Endothelial cell of umbilical vein (primary cell): ENCODE data around the gene CCIN. TPM values are rescaled to one million over a fixed set of nuclear protein-coding genes. Genes with fewer than 3 reads are reported as not detected.

Source experiments
- BruUV-seq: library from RNA; stranded (reverse); fragments of 400-500 nt; replicated peaks from 2 replicates; lab custom pipeline; 2021; lab: Mats Ljungman, UMichigan
- CTCF ChIA-PET: fragments of 300-600, 350-600 bp; sonication (Branson Sonifier 250); formaldehyde crosslinking; loops from one replicate; lab custom pipeline; 2021; ENCODE audit warnings: antibody characterized with exemption, inconsistent platforms; lab: Charles Lee
- POLR2A ChIA-PET: fragments of 300-600, 350-600 bp; sonication (Branson Sonifier 250); formaldehyde crosslinking; loops from one replicate; lab custom pipeline; 2021; ENCODE audit warnings: antibody characterized with exemption, inconsistent platforms; lab: Charles Lee
- DNase-seq: peaks from one replicate; pipeline ENCODE4 v3.0.0-alpha.2; 2011; ENCODE audit warnings: low read depth, low spot score
- FAIRE-seq: peaks from 2 replicates; lab custom pipeline; 2011; peaks lifted over from hg19 to GRCh38; lab: Jason Lieb, UNC
- H2AFZ ChIP-seq: 2 replicates; pipeline ENCODE4 v1.6.0; 2012; ENCODE audit warnings: low read depth, low read length, control low read depth, inconsistent platforms
- H3K27ac ChIP-seq: 2 replicates; pipeline ENCODE4 v1.5.1; 2011; ENCODE audit warnings: low read depth, mild to moderate bottlenecking, control low read depth, low read length, moderate library complexity; ENCODE audit not compliant: insufficient read depth
- H3K27me3 ChIP-seq, 2 experiments: 2 replicates each; pipeline versions ENCODE4 v1.6.0 to v1.6.1; 2011; ENCODE audit warnings: low read length in 2 of 2, mixed read lengths in 1 of 2; ENCODE audit not compliant: control insufficient read depth in 2 of 2, insufficient read depth in 2 of 2
- H3K36me3 ChIP-seq, 2 experiments: 2 replicates in 1 of 2; 3 replicates in 1 of 2; pipeline ENCODE4 v1.5.1; 2011; ENCODE audit warnings: low read length in 2 of 2, mild to moderate bottlenecking in 1 of 2, moderate library complexity in 1 of 2; ENCODE audit not compliant: control insufficient read depth in 2 of 2, insufficient read depth in 2 of 2; ENCODE audit errors: extremely low read depth in 1 of 2
- H3K4me1 ChIP-seq: 3 replicates; pipeline ENCODE4 v1.5.1; 2011; ENCODE audit warnings: mild to moderate bottlenecking, low read length; ENCODE audit not compliant: control insufficient read depth, insufficient read depth; ENCODE audit errors: extremely low read depth
- H3K4me2 ChIP-seq: 2 replicates; pipeline ENCODE4 v1.6.1; 2011; ENCODE audit warnings: low read length, control low read depth, mixed read lengths; ENCODE audit not compliant: insufficient read depth
- H3K4me3 ChIP-seq, 3 experiments: fragments of 200-600 bp in 1 of 3; sonication (generic), shearing (Covaris generic) in 1 of 3; replicated peaks in 1 of 3; 2 replicates each; pipeline ENCODE4 v1.5.1; 2011 to 2016; ENCODE audit warnings: control low read depth in 3 of 3, low read length in 3 of 3, mild to moderate bottlenecking in 2 of 3, inconsistent platforms in 1 of 3, low read depth in 1 of 3, moderate library complexity in 1 of 3; ENCODE audit not compliant: insufficient read depth in 1 of 3
- H3K79me2 ChIP-seq: 2 replicates; pipeline ENCODE4 v1.6.0; 2012; ENCODE audit warnings: low read length, inconsistent platforms; ENCODE audit not compliant: control insufficient read depth, insufficient read depth
- H3K9ac ChIP-seq: replicated peaks from 2 replicates; pipeline ENCODE3; 2011; ENCODE audit warnings: low read length, control low read depth; ENCODE audit not compliant: insufficient read depth; ENCODE audit errors: extremely low read depth
- H3K9me1 ChIP-seq: replicated peaks from 3 replicates; pipeline ENCODE4 v1.6.0; 2011; ENCODE audit warnings: mild to moderate bottlenecking, low read length; ENCODE audit not compliant: control insufficient read depth, insufficient read depth; ENCODE audit errors: extremely low read depth
- H3K9me3 ChIP-seq: replicated peaks from 2 replicates; pipeline ENCODE4 v1.5.1; 2012; ENCODE audit warnings: low read length, inconsistent platforms; ENCODE audit not compliant: control insufficient read depth, insufficient read depth
- H4K20me1 ChIP-seq: replicated peaks from 2 replicates; pipeline ENCODE3; 2011; ENCODE audit warnings: mild to moderate bottlenecking, low read length; ENCODE audit not compliant: control insufficient read depth, insufficient read depth; ENCODE audit errors: extremely low read depth
- EZH2 ChIP-seq: IDR thresholded peaks from 2 replicates; pipeline ENCODE4 v1.6.1; 2012; ENCODE audit warnings: borderline replicate concordance, low read depth, mild to moderate bottlenecking, moderate library complexity, low read length, inconsistent platforms; ENCODE audit not compliant: severe bottlenecking
- FOS ChIP-seq: IDR thresholded peaks from 2 replicates; pipeline ENCODE4 v1.6.1; 2011; ENCODE audit warnings: mild to moderate bottlenecking, low read length, moderate library complexity, borderline replicate concordance; ENCODE audit not compliant: insufficient read depth
- GATA2 ChIP-seq: IDR thresholded peaks from 2 replicates; pipeline ENCODE4 v1.7.0; 2011; ENCODE audit warnings: low read depth, mild to moderate bottlenecking, moderate library complexity, mixed read lengths, low read length; ENCODE audit not compliant: insufficient read length, insufficient read depth
- JUN ChIP-seq: IDR thresholded peaks from 2 replicates; pipeline ENCODE4 v1.6.1; 2011; ENCODE audit warnings: borderline replicate concordance, low read depth; ENCODE audit not compliant: insufficient read length, insufficient read depth
- MYC ChIP-seq: IDR thresholded peaks from one replicate; pipeline ENCODE4 v1.6.1; 2011; ENCODE audit warnings: mild to moderate bottlenecking, low read depth, low read length
- POLR2A ChIP-seq: IDR thresholded peaks from 2 replicates; pipeline ENCODE4 v1.6.1; 2012; ENCODE audit warnings: low read depth, mild to moderate bottlenecking, control low read depth, low read length
- POLR2AphosphoS5 ChIP-seq: IDR thresholded peaks from 2 replicates; pipeline ENCODE4 v1.6.1; 2012; ENCODE audit warnings: low read depth, mild to moderate bottlenecking, control low read depth, low read length, moderate library complexity; ENCODE audit not compliant: insufficient read depth
- dilution Hi-C: fragments of 300-500 bp; cut with MboI; formaldehyde crosslinking; loops from one replicate; pipeline ENCODE4 v1.15.0; 2019; ENCODE audit warnings: low sequenced_read_pairs; ENCODE audit not compliant: extremely low pct_ligation_motif_present
- intact Hi-C: fragments of 100-400 bp; cut with micrococcal nuclease; formaldehyde crosslinking; loops from one replicate; pipeline ENCODE4 v1.10.0; 2022
- polyA plus RNA-seq, 4 experiments: library from polyadenylated mRNA; depleted of rRNA in 3 of 4; stranded (reverse) in 3 of 4; unstranded in 1 of 4; fragments of >200 nt; gene quantifications; 2 replicates each; pipeline versions ENCODE4 v1.2.1 to v1.2.3, GENCODE V29; 2011 to 2012; ENCODE audit warnings: missing spikeins in 1 of 4
- total RNA-seq: library from RNA; stranded (reverse); gene quantifications from 2 replicates; pipeline ENCODE4 v1.2.3, GENCODE V29; 2021
- TF ChIP-seq, protein P1 (sequence below), 2 donors: IDR thresholded peaks; 1 replicate in 1 of 2; 2 replicates in 1 of 2; pipeline ENCODE4 v1.5.1; 2011; ENCODE audit warnings: low read length in 2 of 2, mild to moderate bottlenecking in 2 of 2, moderate library complexity in 2 of 2, control low read depth in 1 of 2, inconsistent platforms in 1 of 2, low read depth in 1 of 2; ENCODE audit not compliant: insufficient read depth in 1 of 2; ENCODE audit errors: extremely low read depth in 1 of 2
- TF ChIP-seq, protein P2 (sequence below): IDR thresholded peaks from 2 replicates; pipeline ENCODE4 v1.6.1; 2011; ENCODE audit not compliant: insufficient read depth, insufficient read length

Gene CCIN
- total and polyA plus RNA-seq, 2 donors (not counting 3 experiments of a cell fraction or from before 2014, with no cell fraction given): 0.22 to 1.2 TPM

DNA sequence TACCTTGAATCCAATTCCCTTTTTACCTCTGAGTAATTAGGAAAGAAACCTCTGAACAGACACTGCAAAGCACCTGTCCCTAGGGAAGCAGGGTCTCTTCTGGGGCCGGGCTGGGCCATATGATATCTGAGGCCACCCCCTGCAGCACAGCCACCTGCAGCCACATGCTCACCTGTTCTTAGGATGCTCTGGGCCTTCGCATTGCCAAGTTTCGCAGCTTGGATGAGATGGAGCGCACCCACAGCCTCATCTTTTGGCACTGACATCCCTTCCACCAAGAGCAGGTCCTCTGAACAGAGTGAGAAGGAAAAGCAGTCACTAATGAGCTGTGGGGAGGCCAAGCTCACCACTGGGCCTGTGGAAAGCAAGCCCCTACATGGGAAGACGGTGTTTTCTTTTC lies 48.8 kb downstream of the CCIN start:
- Histone ChIP-seq H3K4me1 (peaks cover 6% of the 10 kb centered on the region), H3K9me1 (no peaks in the 10 kb centered on the region), H3K9ac (no peak overlapping the region), H3K36me3 (peaks cover 27 to 35% of the 10 kb centered on the region in 2 experiments), H3K79me2 (peaks cover 14% of the 10 kb centered on the region), H4K20me1 (no peaks in the 10 kb centered on the region), H3K27ac (no peak overlapping the region), H2AFZ (no peak overlapping the region), H3K4me2 (no peak overlapping the region), H3K9me3 (no peaks in the 10 kb centered on the region), H3K27me3 (no peaks in the 10 kb centered on the region), H3K4me3 (no peak overlapping the region)
- dilution Hi-C loops: no loop called here
- intact Hi-C loops: no loop called here
- DNase-seq: no peak
- FAIRE-seq: no peak
- ChIA-PET CTCF (interaction anchor here (1.3 kb wide), 1 partner anchor 14 kb away, joined by 4 read pairs; no protein-coding TSS in a partner anchor), POLR2A (no interaction called here)
- no TSS peak for BruUV-seq
- TF ChIP-seq FOS: no peak
- no peak for TF ChIP-seq EZH2
- no peak for TF ChIP-seq JUN

DNA sequence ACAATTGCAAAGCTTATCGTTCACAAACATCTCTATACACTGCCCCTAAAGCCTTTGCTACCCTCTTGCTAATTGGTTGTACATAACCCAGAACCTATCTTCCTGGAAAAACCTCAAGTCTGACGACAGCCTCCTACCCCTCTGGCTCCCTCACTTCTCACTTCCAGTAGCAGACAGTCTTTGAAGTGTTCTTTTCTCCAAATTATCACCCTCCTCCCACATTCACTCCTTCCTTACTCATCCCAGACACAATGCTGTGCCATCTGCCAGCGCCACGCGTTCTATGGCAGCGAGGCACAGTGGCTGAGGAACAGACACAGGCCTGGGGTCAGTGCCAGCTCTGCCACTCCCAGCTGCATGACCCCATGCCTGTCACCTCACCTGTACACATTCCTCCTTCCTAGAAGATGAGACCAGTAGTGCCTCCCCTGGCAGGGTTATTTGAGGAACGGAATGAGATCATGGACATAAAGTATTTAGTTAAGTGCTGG lies 49.3 kb downstream of the CCIN start:
- dilution Hi-C loops (no loop called here), intact Hi-C loops (no loop called here)
- Histone ChIP-seq H3K9ac (no peak overlapping the region), H3K4me1 (peaks cover 6% of the 10 kb centered on the region), H3K27me3 (no peaks in the 10 kb centered on the region), H3K27ac (no peak overlapping the region), H3K9me3 (no peaks in the 10 kb centered on the region), H3K4me2 (no peak overlapping the region), H3K36me3 (peaks cover 25 to 31% of the 10 kb centered on the region in 2 experiments), H3K4me3 (no peak overlapping the region), H3K9me1 (no peaks in the 10 kb centered on the region), H2AFZ (no peak overlapping the region), H3K79me2 (peaks cover 12% of the 10 kb centered on the region), H4K20me1 (no peaks in the 10 kb centered on the region)
- ChIA-PET POLR2A (no interaction called here), CTCF (interaction anchor here (1.3 kb wide), 1 partner anchor 14 kb away, joined by 4 read pairs; no protein-coding TSS in a partner anchor)
- TF ChIP-seq POLR2A (no peak), GATA2 (no peak), EZH2 (no peak), POLR2AphosphoS5 (no peak), JUN (no peak), MYC (no peak), FOS (no peak)
- TF ChIP-seq, protein P1, sequence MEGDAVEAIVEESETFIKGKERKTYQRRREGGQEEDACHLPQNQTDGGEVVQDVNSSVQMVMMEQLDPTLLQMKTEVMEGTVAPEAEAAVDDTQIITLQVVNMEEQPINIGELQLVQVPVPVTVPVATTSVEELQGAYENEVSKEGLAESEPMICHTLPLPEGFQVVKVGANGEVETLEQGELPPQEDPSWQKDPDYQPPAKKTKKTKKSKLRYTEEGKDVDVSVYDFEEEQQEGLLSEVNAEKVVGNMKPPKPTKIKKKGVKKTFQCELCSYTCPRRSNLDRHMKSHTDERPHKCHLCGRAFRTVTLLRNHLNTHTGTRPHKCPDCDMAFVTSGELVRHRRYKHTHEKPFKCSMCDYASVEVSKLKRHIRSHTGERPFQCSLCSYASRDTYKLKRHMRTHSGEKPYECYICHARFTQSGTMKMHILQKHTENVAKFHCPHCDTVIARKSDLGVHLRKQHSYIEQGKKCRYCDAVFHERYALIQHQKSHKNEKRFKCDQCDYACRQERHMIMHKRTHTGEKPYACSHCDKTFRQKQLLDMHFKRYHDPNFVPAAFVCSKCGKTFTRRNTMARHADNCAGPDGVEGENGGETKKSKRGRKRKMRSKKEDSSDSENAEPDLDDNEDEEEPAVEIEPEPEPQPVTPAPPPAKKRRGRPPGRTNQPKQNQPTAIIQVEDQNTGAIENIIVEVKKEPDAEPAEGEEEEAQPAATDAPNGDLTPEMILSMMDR (IDR thresholded peaks at IDR 0.05; ENCODE audit: extremely low read depth in 1 of 2, insufficient read depth in 1 of 2, low read depth in 1 of 2, low read length in 2 of 2): no peak
- TF ChIP-seq, protein P2, sequence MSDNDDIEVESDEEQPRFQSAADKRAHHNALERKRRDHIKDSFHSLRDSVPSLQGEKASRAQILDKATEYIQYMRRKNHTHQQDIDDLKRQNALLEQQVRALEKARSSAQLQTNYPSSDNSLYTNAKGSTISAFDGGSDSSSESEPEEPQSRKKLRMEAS: no peak
- no TSS peak for BruUV-seq
- DNase-seq (no peak), FAIRE-seq (no peak)
